K562 treated with DMSO at 1 percent for 48 hours (cell line): ENCODE measurements around the gene CENPB. TPM values are rescaled to one million over a fixed set of nuclear protein-coding genes. Genes with fewer than 3 reads are reported as not detected.

Experiments
- total RNA-seq: library from RNA; unstranded; fragments of 300-600 nt; gene quantifications from 2 replicates; pipeline ENCODE4 v1.2.3, GENCODE V29; 2022; ENCODE audit warnings: low replicate concordance; ENCODE audit errors: extremely low read depth

The CENPB gene, protein sequence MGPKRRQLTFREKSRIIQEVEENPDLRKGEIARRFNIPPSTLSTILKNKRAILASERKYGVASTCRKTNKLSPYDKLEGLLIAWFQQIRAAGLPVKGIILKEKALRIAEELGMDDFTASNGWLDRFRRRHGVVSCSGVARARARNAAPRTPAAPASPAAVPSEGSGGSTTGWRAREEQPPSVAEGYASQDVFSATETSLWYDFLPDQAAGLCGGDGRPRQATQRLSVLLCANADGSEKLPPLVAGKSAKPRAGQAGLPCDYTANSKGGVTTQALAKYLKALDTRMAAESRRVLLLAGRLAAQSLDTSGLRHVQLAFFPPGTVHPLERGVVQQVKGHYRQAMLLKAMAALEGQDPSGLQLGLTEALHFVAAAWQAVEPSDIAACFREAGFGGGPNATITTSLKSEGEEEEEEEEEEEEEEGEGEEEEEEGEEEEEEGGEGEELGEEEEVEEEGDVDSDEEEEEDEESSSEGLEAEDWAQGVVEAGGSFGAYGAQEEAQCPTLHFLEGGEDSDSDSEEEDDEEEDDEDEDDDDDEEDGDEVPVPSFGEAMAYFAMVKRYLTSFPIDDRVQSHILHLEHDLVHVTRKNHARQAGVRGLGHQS
- total RNA-seq: 221 TPM in 1 of 2 replicates, not detected in the other

DNA sequence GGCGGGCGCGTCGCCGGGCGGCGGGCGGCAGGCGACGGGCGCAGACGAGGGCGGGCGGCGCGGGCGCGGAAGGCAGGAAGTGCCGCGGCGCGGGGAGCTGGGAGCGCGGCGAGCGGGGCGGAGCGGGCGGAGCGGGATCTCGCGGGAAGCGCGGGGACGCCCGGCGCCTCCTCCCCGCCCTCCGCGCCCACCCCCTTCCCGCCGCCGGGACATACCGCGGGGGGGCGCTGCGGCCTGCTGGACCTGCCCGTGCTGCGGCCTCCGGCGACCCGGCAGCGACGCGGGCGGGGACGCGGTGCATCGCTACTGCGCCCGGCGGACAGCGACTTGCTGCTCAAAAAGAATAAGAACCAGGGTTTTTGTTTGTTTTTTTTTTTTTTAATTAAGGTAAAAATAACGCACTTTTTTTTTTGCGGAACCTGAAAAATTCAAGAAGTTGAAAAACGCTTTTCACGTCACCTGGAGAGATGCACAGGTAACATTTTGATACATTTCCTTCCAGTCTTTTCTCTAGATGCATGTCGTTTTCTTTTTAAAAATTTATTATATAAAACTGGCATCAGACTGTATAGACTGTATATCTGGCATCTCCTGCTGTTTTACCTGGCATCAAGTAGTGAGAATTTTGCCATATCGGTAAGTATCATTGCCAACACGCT lies at the start of gene CENPB:
Gene CENPB (minus strand): TSS at position 76 of the 659 bp plus-strand sequence. CDS start 257 bp downstream, outside the sequence.

DNA sequence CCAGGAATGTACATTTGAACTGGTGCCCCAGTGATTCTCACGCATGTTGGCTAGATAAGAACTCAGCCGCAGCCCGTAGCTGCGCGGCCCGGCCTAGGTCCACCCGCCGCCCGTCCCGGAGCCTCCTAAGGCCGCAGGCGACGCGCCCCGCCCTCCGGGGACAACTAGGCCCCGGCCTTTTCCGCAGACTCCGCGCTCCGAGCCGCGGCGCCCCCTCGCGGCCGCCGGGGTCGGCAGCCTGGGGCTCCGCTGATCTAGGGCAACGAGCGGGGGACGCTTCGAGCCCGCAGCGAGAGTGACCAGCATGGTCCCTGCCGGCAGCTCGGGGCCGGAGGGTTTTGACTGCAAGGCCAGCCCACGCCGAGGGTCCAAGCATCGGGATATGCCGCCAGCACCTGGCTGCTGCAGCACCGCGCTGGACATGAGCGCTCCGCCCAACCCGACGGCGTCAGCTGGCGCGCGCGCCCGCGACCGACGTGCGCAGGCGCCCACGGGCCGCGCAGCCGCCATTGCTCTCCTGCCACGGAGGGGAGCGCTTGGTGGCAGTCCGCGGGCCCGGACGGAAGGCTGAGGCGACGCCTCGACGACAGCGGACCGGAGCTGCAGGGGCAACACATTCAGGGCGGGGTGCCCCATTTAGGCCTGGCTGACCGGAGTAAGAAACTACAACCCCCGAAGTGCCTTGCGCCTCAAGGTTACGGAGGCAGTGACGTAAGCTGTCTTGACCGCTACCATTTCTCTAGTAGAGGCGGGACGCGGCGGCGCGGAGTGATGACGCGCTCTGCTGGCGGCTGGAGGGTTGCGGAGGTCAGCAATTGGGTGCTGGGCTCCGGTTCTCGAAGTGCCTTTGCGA lies 33.7 kb upstream of the CENPB start, which contains the start of gene AP5S1:
Gene AP5S1 (plus strand): TSS at position 500 of the 853 bp plus-strand sequence. CDS start 1,571 bp downstream, outside the sequence.

DNA sequence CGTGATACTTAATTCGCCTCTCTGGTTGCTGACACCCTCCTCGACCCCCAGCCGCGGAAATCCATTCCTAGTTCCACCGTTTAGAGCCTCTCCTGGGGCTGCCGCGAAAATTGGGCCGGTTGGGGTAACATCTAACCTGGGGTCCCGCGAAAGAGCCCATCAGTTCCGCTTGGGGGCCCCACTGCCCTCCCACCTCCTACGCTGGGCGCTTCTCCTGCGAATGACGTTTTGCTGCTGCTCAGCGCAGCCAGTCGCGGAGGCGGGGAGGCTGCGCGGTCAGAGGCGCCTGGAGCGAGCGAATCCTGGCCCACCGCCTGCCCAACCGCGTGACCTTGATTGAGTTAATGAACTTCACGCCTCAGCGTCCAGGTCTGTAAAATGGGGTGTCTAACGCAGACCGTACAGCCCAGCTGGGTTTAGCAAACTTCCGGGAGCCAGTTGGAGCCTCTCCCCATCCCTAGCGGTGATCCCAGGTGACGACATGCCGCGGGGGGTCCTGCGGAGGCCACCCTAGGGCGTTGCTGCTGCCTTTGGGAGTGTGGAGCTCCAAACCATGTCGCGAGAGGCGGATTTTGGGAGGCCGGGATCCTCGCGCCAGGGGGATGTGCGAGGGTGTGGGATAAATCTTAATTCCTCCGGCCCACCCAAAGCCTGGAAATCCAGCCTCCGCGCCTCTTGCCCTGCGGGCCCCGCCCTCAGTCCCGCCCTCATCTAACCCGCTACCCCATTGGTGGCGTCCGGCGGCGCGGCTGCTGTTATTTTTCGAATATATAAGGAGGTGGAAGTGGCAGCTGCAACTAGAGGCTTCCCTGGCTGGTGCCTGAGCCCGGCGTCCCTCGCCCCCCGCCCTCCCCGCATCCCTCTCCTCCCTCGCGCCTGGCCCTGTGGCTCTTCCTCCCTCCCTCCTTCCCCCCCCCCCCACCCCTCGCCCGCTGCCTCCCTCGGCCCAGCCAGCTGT lies 9.2 kb upstream of the CENPB start, which contains the start of gene CDC25B:
Gene CDC25B (plus strand): TSS at position 800 of the 958 bp plus-strand sequence. CDS start 222 bp downstream, outside the sequence.

GRCh38 chr20:3781153-3781910 lies 5.2 kb downstream of the CENPB start, which contains the start of gene SPEF1:
TSS of gene SPEF1 (minus strand) at chr20:3781448. CDS start at chr20:3781287, 161 bp downstream.

DNA sequence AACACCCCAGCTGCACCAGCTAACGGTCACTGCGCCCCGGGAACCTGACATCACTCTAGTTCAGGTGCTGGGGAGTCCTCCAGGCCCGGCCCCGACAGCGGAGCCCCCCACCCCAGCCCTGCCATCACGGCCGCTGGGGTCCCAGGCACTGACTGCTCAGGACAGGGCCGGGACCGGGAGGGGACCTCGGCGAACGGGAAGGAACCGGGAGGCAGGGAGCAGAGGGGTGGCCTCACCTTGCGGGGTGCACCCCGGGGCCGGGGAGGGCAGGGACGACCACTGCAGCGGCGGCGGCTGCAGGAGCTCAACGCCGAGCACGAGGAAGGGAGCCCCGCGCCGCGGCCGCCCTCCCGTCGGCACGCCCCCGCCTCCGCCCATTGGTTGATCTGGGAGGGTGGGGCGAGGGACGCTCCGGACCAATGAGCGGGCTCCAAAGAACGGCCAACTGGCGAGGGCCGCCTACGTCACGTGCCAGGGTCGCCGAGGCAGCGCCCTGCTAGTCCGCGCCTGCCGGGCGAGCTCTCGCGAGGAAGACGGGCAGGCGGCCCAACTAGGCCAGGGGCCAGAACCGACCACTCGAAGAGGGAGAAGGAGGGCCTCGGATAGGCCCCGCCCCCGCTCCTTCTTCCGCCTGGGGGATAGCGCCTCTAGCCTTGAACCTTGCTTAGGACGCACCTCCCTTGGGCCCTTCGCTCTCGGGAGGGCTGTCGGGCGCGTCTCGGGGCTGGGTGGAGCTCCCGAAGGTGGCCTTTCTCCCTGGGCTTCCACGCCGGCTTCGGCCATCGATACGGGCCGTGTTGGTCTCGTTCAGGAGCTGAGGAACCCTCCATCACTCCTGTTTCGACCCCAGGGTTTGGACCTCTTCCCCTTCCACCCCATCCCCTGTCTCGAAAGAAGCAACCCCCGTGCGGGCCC lies 18.9 kb downstream of the CENPB start, which contains the start of gene ADISSP:
Gene ADISSP (minus strand): TSS at position 327 of the 915 bp plus-strand sequence. CDS start 7,653 bp downstream, outside the sequence.

Other genes with a start within 250 kb of the CENPB start
- gene GFRA4, start 123.3 kb downstream of the CENPB start, total RNA-seq: not detected in 2 replicates
- gene ADAM33, start 104.7 kb downstream of the CENPB start, total RNA-seq: not detected in 2 replicates
- gene SIGLEC1, start 74.1 kb downstream of the CENPB start, total RNA-seq: not detected in 2 replicates
- not detected in 2 replicates for gene HSPA12B, start 54.1 kb downstream of the CENPB start, total RNA-seq
- gene ADISSP, start 19.0 kb downstream of the CENPB start, total RNA-seq: not detected in 2 replicates
- not detected in 2 replicates for gene SPEF1, start 5.3 kb downstream of the CENPB start, total RNA-seq
- gene CDC25B, start 9.6 kb upstream of the CENPB start, total RNA-seq: 204 TPM in 1 of 2 replicates, not detected in the other
- not detected in 2 replicates for gene AP5S1, start 33.8 kb upstream of the CENPB start, total RNA-seq
- gene MAVS, start 60.1 kb upstream of the CENPB start, total RNA-seq: not detected in 2 replicates
- not detected in 2 replicates for gene PANK2, start 102.6 kb upstream of the CENPB start, total RNA-seq
- gene RNF24, start 228.8 kb upstream of the CENPB start, total RNA-seq: not detected in 2 replicates